HG02610 (cell line): ENCODE results near the gene TNS3.
"Not testable (repeated sequence)": the region's sequence is repeated elsewhere in the genome, so short reads cannot be mapped to it uniquely, and the experiment has no call there.

ENCODE experiments used
- ATAC-seq: cut with Tn5 transposase; IDR thresholded peaks from one replicate; pipeline ENCODE4 v1.9.1; 2021; ENCODE audit warnings: mild to moderate bottlenecking, moderate library complexity; ENCODE audit not compliant: unreplicated experiment

The TNS3 gene

GRCh38 chr7:47581804-47582763 is at the start of gene TNS3:
Gene TNS3, minus strand, starts transcription at chr7:47582111. Its CDS starts 142,475 bp downstream, at chr7:47439636.
- no peak for ATAC-seq

- no peak for ATAC-seq
Measured at GRCh38 chr7:47631711-47632110, 49.8 kb upstream of the TNS3 start.

- ATAC-seq: peak; percentile 53
Measured at GRCh38 chr7:47627580-47628283, 45.8 kb upstream of the TNS3 start.

- ATAC-seq: no peak
Measured at GRCh38 chr7:47625861-47626715, 44.2 kb upstream of the TNS3 start.

GRCh38 chr7:47624689-47625088 is 42.8 kb upstream of the TNS3 start:
- ATAC-seq: no peak

- no peak for ATAC-seq
Measured at GRCh38 chr7:47622946-47623640, 41.2 kb upstream of the TNS3 start.

- no peak for ATAC-seq
Measured at GRCh38 chr7:47622586-47622945, 40.7 kb upstream of the TNS3 start.

GRCh38 chr7:47621979-47622561 is 40.2 kb upstream of the TNS3 start:
- ATAC-seq: no peak

GRCh38 chr7:47621347-47621746 is 39.4 kb upstream of the TNS3 start:
- ATAC-seq: no peak

- no peak for ATAC-seq
Measured at GRCh38 chr7:47619806-47620205, 37.9 kb upstream of the TNS3 start.

- ATAC-seq: no peak
Measured at GRCh38 chr7:47617131-47617530, 35.2 kb upstream of the TNS3 start.

GRCh38 chr7:47614450-47614849 is 32.5 kb upstream of the TNS3 start:
- no peak for ATAC-seq

GRCh38 chr7:47611045-47611511 is 29.2 kb upstream of the TNS3 start:
- no peak for ATAC-seq

GRCh38 chr7:47610506-47611044 is 28.7 kb upstream of the TNS3 start:
- ATAC-seq: no peak

GRCh38 chr7:47609803-47610452 is 28.0 kb upstream of the TNS3 start:
- no peak for ATAC-seq

- not testable (repeated sequence) for ATAC-seq
Measured at GRCh38 chr7:47606593-47607046, 24.7 kb upstream of the TNS3 start.

GRCh38 chr7:47605816-47606575 is 24.1 kb upstream of the TNS3 start:
- ATAC-seq: no peak

GRCh38 chr7:47604496-47604890 is 22.6 kb upstream of the TNS3 start:
- no peak for ATAC-seq
